ENCODE results near the gene PHF23. TPM values are rescaled to one million over a fixed set of nuclear protein-coding genes. Genes with fewer than 3 reads are reported as not detected.

Gene PHF23
- total RNA-seq, 1 donor from 2014 or later: 80.9 TPM

DNA sequence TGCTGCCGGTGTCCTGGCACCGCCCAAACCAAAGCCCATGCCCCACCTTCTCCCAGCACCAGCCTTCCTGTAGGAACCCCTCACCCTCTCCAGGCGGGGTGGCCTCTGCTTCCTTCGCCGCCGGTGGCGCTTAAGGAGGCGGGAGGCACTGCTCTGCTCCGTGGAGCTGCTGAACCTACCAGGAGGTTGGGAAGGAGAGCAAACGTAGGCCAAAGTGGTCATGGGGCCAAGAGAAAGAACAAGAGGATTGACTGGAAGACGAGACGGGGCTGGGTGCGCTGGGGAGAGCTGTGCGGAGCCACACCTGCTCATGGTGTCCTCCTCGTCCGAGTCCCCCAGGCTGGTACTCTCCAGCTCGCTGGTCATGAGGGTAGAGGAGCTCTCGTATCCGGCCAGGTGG is 9.8 kb downstream of the PHF23 start:
- H3K4me1 Mint-ChIP-seq (ENCODE audit: unreplicated experiment): peaks cover 17% of the 10 kb centered on the region
- TF ChIP-seq, protein P1, sequence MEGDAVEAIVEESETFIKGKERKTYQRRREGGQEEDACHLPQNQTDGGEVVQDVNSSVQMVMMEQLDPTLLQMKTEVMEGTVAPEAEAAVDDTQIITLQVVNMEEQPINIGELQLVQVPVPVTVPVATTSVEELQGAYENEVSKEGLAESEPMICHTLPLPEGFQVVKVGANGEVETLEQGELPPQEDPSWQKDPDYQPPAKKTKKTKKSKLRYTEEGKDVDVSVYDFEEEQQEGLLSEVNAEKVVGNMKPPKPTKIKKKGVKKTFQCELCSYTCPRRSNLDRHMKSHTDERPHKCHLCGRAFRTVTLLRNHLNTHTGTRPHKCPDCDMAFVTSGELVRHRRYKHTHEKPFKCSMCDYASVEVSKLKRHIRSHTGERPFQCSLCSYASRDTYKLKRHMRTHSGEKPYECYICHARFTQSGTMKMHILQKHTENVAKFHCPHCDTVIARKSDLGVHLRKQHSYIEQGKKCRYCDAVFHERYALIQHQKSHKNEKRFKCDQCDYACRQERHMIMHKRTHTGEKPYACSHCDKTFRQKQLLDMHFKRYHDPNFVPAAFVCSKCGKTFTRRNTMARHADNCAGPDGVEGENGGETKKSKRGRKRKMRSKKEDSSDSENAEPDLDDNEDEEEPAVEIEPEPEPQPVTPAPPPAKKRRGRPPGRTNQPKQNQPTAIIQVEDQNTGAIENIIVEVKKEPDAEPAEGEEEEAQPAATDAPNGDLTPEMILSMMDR (IDR thresholded peaks at IDR 0.05; ENCODE audit: unreplicated experiment): no peak
- peak overlapping the region; percentile 18 for H3K4me3 Mint-ChIP-seq (ENCODE audit: unreplicated experiment)
- H3K36me3 Mint-ChIP-seq (ENCODE audit: low read depth, unreplicated experiment): peaks cover 36% of the 10 kb centered on the region
- no peak overlapping the region for H3K27ac Mint-ChIP-seq (ENCODE audit: unreplicated experiment)
- no peak for DNase-seq (ENCODE audit: low spot score)
- peaks cover 21% of the 10 kb centered on the region for H3K27me3 Mint-ChIP-seq (ENCODE audit: unreplicated experiment)
- H3K9me3 Mint-ChIP-seq (ENCODE audit: unreplicated experiment): no peaks in the 10 kb centered on the region

DNA sequence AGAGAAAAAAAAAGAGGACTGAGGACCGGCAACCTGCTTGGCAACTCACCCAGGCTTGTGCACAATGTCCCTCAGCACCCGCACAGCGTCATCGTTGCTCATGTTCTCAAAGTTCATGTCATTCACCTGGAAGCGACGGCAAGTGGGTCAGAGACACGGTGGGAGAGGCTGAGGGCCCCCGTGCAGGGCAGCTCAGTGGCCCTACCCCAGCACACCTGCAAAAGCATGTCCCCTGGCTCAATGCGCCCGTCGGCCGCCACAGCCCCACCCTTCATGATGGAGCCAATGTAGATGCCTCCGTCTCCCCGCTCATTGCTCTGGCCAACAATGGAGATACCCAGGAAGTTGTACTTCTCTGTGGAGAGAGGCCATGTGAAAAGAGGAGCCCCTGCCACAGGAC is 10.3 kb downstream of the PHF23 start:
- no peak for DNase-seq (ENCODE audit: low spot score)
- peak overlapping the region; percentile 25 for H3K4me3 Mint-ChIP-seq (ENCODE audit: unreplicated experiment)
- peaks cover 17% of the 10 kb centered on the region for H3K4me1 Mint-ChIP-seq (ENCODE audit: unreplicated experiment)
- peaks cover 36% of the 10 kb centered on the region for H3K36me3 Mint-ChIP-seq (ENCODE audit: low read depth, unreplicated experiment)
- H3K27me3 Mint-ChIP-seq (ENCODE audit: unreplicated experiment): peaks cover 20% of the 10 kb centered on the region
- no peaks in the 10 kb centered on the region for H3K9me3 Mint-ChIP-seq (ENCODE audit: unreplicated experiment)
- H3K27ac Mint-ChIP-seq (ENCODE audit: unreplicated experiment): no peak overlapping the region
- TF ChIP-seq, protein P1 (IDR thresholded peaks at IDR 0.05; ENCODE audit: unreplicated experiment): no peak

DNA sequence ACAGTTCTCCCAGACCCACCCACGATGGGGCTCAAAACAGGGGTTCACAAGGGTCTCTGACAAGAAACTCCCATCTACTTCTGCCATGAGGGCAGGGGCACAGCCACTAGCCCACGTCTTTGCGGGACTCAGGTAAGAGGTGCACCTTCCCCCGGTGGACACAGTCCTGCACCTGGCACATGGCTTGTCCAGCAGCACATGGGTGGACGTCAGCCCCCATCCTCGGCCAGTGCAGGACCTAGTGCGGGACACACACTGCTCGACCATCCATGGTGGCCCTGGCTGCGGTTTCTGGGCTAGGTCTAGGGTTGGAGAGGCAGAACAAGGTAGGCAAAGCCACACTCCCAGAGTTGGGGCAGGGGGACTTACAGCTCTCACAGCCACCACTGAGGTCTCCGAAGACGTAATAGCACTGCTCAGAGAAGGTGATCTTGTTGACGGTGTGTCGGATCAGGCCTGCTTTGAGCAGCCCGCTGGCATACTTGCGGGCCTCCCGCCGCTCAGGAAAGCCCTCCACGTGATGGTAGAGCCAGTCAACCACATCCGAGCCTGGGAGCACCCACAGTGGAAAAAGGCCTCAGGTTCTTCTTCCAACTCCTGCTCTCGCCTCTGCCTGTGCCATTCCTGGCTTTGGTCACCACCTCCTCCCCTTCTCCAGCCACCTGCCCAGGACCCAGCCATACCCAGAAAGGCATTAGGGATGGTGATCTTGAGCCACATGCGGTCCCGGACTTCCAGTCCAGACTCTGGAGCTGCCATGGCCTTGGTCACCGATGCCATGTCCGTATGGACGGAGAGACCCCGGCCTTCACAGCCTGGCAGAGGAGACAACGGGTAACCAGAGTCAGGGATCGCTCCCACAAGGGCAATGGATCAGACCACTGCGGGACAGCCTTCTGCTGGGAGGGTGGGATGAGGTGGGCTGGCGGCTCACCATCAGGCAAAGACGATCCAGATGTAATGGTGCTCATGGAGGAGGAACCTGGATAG is 12.2 kb downstream of the PHF23 start:
- Mint-ChIP-seq H3K27ac (ENCODE audit: unreplicated experiment) (no peak overlapping the region), H3K27me3 (ENCODE audit: unreplicated experiment) (peaks cover 22% of the 10 kb centered on the region), H3K9me3 (ENCODE audit: unreplicated experiment) (no peaks in the 10 kb centered on the region), H3K36me3 (ENCODE audit: low read depth, unreplicated experiment) (peaks cover 41% of the 10 kb centered on the region), H3K4me3 (ENCODE audit: unreplicated experiment) (no peak overlapping the region), H3K4me1 (ENCODE audit: unreplicated experiment) (peaks cover 5% of the 10 kb centered on the region)
- TF ChIP-seq, protein P1 (IDR thresholded peaks at IDR 0.05; ENCODE audit: unreplicated experiment): no peak
- DNase-seq (ENCODE audit: low spot score): no peak

DNA sequence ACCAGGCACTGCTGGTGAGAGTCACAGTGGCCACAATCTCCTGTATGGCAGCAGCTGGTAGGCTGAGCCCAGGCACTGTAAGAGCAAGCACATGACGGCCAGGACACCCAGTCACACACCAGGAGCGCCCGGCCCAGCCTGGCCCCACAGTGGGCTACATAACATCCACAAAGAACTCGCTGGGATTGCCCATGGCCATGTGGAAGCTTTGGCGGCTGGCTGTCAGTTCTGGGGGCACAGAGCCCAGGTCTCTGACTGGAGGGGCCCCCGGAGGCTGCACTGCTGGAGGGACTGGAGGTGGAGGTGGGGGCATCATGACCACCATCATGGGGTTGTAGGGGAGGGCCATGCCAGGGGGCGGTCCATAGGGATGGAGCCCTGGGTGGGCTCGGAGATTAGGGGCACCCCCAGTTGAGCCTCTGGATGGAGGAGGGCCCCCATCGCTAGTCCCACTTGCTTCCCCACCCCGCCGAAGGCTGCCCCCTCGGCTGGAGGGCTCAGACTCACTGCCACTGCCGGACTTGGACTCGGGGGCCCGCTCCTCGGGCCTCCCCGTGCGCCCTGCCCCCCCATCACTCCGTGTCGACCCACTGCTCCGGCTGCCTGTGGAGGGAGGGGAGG is 13.4 kb downstream of the PHF23 start:
- H3K27ac Mint-ChIP-seq (ENCODE audit: unreplicated experiment): no peak overlapping the region
- peaks cover 25% of the 10 kb centered on the region for H3K27me3 Mint-ChIP-seq (ENCODE audit: unreplicated experiment)
- peaks cover 47% of the 10 kb centered on the region for H3K36me3 Mint-ChIP-seq (ENCODE audit: low read depth, unreplicated experiment)
- peaks cover 7% of the 10 kb centered on the region for H3K4me1 Mint-ChIP-seq (ENCODE audit: unreplicated experiment)
- no peak for DNase-seq (ENCODE audit: low spot score)
- no peak overlapping the region for H3K4me3 Mint-ChIP-seq (ENCODE audit: unreplicated experiment)
- TF ChIP-seq, protein P1 (IDR thresholded peaks at IDR 0.05; ENCODE audit: unreplicated experiment): no peak
- no peaks in the 10 kb centered on the region for H3K9me3 Mint-ChIP-seq (ENCODE audit: unreplicated experiment)

Measured in endothelial cell (in vitro differentiated cells).